NCI-H748 (cell line): ENCODE data around the gene CMTM6.
"Not testable (repeated sequence)": the region's sequence is repeated elsewhere in the genome, so short reads cannot be mapped to it uniquely, and the experiment has no call there.

ENCODE experiments used
- DNase-seq: peaks from one replicate; lab custom pipeline; 2025; ENCODE audit not compliant: unreplicated experiment; lab: John Stamatoyannopoulos, UW

CMTM6 gene, protein sequence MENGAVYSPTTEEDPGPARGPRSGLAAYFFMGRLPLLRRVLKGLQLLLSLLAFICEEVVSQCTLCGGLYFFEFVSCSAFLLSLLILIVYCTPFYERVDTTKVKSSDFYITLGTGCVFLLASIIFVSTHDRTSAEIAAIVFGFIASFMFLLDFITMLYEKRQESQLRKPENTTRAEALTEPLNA

DNA sequence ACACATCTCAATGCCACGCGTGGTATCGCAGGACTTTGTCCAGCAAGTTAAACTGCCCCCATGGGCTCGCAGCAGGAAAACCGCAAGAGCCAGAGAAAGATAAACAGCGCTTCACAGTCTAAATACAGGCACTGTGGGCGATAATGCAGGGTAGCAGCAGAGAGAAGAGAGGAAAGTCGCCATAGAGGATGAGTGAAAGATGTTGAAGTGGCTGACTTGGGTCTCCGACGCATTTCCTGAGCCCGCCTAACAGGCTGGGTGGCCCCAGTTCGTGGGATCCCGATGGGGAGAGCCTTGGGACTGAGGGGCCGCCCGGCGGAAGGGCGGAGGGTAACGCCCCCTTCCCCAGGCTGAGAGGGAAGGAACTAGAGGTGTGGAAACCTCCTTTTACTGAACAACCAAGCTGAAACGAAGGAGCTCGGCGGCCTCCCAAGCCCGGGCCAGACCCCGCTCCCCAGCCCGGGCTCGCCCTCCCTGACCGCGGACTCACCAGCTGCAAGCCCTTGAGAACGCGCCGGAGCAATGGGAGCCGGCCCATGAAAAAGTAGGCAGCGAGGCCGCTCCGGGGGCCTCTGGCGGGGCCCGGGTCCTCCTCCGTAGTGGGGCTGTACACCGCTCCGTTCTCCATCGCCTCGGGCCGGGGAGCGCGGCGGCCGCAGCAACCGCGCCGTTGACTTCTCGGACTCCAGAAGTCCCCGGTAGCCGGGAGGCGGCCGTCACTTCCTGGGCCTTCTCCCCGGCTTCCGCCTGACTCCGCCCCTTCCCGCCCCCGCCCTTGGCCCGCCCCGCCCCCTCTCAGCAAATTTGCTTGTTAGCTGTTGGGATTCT lies at the start of gene CMTM6:
Gene CMTM6, minus strand, starts transcription at position 735 of the 828 bp plus-strand sequence. Its CDS starts 107 bp downstream, at position 628.
- DNase-seq = peak; percentile 83

- no peak for DNase-seq
Measured at GRCh38 chr3:32552013-32552412, 49.4 kb upstream of the CMTM6 start.

DNA sequence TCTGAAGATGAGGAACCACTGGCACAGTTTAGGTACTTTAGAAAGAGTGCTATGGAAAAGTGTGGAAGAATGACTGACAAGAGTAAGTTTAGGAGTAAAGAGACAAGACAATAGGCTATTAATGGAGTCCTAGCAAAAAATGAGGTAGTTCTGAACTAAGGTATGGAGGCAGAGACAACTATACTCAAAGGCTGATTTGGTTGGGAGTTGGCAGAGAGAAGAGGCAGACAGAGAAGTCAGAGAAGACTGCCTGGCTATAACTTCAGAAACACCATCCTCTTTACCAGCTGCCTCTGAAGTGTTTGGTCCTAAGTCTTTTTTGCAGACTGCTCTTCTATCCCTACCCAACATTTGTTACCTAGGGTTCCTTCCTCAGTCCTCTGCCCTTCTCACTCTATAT lies 48.8 kb upstream of the CMTM6 start:
- DNase-seq = no peak

DNA sequence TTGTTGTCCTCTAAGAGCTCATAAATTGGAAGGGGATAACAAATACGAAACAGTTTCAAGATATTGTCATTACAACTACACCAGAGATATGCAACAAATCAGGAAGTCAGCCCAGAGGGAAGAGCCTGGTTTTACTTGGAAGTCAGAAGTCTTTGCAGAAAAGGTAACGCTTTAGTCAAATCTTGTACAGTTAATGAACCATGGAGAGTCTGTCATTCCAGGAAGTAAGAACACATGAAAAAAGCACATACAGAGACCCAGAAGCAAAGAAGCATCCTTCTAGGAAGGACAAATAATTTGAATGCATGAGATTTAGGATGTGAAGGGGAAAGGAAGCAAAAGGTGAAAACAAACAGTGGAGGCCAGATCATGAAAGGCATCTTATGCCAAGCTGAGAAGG lies 48.4 kb upstream of the CMTM6 start:
- DNase-seq = no peak

GRCh38 chr3:32545305-32545704 lies 42.7 kb upstream of the CMTM6 start:
- DNase-seq = no peak

GRCh38 chr3:32544894-32545293 lies 42.2 kb upstream of the CMTM6 start:
- DNase-seq = peak; percentile 1

GRCh38 chr3:32542807-32543206 lies 40.2 kb upstream of the CMTM6 start:
- no peak for DNase-seq

DNA sequence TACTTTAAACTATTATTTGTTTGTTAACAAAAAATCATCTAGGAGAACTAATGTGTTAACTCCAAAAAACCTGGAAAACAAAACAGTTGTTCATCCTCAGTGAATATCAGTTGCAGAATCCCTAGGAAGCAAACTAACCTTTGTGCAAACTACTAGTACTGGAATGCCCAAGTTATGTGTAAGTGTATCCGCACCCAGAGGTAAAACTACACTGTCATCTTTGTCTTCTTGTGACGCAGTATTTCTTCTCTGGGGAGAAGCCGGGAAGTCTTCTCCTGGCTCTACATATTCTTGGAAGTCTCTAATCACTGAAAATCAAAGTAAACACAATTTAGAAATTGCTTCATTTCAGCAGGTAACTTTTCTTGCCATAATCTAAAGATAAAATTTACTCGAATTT lies 38.2 kb upstream of the CMTM6 start:
- DNase-seq = no peak

DNA sequence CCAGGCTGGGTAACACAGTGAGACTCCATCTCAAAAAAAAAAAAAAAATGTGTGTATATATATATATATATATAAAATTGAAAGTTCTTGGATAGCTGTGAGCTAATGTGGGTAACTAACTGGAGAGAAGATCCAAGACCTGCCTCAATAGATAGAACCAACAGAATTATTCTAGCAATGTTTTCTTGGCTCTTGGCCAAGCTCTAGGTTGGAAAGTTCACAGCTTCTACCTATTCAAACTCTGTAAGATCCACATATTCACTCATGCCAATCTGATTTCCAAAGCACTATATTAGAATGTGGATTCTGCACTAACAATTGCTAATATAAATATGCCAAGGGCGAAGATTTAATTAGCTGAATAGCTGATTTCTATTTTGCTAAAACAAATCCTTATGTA lies 29.8 kb upstream of the CMTM6 start:
- DNase-seq = no peak

- DNase-seq = no peak
Measured at GRCh38 chr3:32531010-32531647, 28.5 kb upstream of the CMTM6 start.

GRCh38 chr3:32525720-32526119 lies 23.1 kb upstream of the CMTM6 start:
- no peak for DNase-seq

DNA sequence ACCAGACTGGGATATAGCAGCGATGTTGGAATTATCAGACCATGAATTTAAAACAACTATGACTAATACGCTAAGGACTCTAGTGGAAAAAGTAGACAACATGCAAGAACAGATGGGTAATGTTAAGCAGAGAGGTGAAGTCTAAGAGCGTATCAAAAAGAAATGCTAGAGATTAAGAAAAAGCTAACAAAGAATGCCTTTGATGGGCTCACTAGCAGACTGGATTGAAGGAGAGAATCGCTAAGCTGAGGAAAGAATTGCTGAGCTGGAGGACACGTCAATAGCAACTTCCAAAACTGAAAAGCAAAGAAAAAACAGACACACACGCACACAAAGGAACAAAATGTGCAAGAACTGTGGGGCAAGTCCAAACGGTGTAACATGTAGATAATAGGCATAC lies 20.0 kb upstream of the CMTM6 start:
- DNase-seq = no peak

GRCh38 chr3:32518921-32519320 lies 16.3 kb upstream of the CMTM6 start:
- not testable (repeated sequence) for DNase-seq

- not testable (repeated sequence) for DNase-seq
Measured at GRCh38 chr3:32516751-32517150, 14.1 kb upstream of the CMTM6 start.

GRCh38 chr3:32511005-32511404 lies 8.4 kb upstream of the CMTM6 start:
- no peak for DNase-seq

DNA sequence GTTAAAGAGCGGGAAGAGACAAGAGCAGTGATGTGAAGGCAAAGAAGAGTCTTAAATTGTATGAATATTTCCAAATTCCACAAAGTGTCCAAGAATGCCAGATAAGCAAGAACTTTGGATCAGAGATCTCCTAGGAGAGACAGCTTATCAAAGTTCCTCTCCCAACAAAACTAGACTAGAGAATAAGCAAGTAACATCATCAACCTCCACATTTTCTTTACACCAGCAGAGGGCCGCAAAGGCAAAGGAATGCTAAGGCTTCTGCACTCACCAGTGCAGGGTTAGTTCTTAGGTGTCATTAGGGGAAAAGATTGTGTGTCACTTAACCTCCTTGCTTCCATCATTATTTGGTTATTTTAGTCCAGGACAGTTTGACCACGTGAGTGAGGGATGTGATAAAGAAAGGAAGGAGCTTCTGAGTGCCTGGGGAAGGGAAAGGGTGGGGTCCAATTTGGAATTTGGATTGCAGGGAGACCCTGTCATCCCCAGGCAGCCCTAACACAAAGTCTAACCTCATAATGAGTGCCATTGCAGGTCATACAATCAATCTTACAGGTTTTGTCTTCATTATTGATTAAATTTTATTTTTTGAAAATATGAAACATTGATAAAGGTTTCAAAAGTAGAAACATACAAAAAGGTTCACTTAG lies 7.5 kb upstream of the CMTM6 start:
- peak; percentile 59 for DNase-seq

DNA sequence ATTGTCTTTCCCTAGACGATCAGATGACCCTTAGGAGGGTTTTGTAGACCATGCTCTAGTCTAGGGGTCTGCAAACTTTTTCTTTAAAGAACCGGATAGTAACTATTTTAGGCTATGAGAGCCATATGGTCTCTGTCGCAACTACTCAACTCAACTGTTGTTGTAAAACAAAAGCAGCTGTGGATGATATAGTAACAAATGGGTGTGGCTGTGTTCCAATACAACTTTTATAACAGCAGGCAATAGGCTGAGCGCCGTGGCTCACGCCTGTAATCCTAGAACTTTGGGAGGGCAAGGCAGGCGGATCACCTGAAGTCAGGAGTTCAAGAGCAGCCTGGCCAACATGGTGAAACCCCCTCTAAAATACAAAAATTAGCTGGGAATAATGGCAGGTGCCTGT lies 6.1 kb upstream of the CMTM6 start:
- DNase-seq = no peak

- DNase-seq = no peak
Measured at GRCh38 chr3:32506466-32506865, 3.8 kb upstream of the CMTM6 start.

GRCh38 chr3:32502946-32503286 lies 264 bp upstream of the CMTM6 start:
- no peak for DNase-seq

- DNase-seq = no peak
Measured at GRCh38 chr3:32501783-32502117, 902 bp downstream of the CMTM6 start.

DNA sequence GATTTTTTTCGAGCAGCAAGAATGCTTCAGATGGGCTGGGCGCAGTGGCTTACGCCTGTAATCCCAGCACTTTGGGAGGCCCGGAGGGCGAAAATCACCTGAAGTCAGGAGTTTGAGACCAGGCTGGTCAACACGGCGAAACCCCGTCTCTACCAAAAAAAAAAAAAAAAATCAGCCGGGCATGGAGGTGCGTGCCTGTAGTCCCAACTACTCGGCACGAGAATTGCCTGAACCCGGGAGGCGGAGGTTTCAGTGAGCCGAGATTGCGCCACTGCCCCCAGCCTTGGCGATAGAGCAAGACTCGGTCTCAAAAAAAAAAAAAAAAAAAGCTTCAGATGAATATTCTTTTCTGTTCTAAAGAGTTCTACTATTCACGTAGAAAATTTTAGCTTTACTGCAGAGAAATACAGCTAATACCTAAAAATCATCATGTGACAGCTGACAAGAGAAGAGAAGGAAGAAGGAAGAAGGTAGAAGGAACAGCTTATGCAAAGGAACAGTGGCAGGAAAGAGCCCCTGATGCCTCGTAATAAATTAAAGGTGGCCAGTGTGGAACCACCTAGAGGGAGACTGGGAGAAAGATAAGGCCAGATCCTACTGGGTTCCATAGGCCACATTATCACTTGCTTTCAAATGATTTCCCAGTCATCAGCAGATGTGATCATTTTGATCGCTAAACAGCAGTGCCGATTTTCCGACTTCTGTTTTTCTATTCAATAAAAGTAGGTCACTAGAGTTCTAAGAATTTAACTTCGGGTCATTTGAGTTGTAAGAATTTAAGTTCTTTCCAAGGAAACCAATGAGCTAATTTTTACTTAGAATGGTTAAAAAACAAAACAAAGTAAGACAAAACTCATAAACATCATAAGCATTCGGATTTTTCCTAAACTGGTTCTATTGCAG lies 1.5 kb downstream of the CMTM6 start:
- no peak for DNase-seq
